Epithelial cell of proximal tubule (primary cell): Measurements from ENCODE around the gene SERPINA1. TPM values are rescaled to one million over a fixed set of nuclear protein-coding genes. Genes with fewer than 3 reads are reported as not detected.

Experiments used
- DNase-seq: peaks from one replicate; pipeline ENCODE4 v3.0.0-alpha.2; 2011; ENCODE audit warnings: low read depth
- H3K4me3 ChIP-seq: 2 replicates; pipeline ENCODE4 v1.5.1; 2011; ENCODE audit warnings: low read depth, mild to moderate bottlenecking, low read length
- total RNA-seq: library from RNA; depleted of rRNA; stranded (reverse); fragments of >200 nt; gene quantifications from 2 replicates; pipeline ENCODE4 v1.2.3, GENCODE V29; 2015
- TF ChIP-seq, protein P1 (sequence below): conservative IDR thresholded peaks from 2 replicates; pipeline ENCODE4 v1.5.1; 2012; ENCODE audit warnings: low read depth, mild to moderate bottlenecking, low read length

The SERPINA1 gene
- total RNA-seq, 1 donor from 2014 or later = 15.3 TPM

- TF ChIP-seq, protein P1, sequence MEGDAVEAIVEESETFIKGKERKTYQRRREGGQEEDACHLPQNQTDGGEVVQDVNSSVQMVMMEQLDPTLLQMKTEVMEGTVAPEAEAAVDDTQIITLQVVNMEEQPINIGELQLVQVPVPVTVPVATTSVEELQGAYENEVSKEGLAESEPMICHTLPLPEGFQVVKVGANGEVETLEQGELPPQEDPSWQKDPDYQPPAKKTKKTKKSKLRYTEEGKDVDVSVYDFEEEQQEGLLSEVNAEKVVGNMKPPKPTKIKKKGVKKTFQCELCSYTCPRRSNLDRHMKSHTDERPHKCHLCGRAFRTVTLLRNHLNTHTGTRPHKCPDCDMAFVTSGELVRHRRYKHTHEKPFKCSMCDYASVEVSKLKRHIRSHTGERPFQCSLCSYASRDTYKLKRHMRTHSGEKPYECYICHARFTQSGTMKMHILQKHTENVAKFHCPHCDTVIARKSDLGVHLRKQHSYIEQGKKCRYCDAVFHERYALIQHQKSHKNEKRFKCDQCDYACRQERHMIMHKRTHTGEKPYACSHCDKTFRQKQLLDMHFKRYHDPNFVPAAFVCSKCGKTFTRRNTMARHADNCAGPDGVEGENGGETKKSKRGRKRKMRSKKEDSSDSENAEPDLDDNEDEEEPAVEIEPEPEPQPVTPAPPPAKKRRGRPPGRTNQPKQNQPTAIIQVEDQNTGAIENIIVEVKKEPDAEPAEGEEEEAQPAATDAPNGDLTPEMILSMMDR = no peak
- H3K4me3 ChIP-seq = no peak overlapping the region
- no peak for DNase-seq
These were observed 50.4 kb downstream of the SERPINA1 start for GRCh38 chr14:94338023-94338422.

DNA sequence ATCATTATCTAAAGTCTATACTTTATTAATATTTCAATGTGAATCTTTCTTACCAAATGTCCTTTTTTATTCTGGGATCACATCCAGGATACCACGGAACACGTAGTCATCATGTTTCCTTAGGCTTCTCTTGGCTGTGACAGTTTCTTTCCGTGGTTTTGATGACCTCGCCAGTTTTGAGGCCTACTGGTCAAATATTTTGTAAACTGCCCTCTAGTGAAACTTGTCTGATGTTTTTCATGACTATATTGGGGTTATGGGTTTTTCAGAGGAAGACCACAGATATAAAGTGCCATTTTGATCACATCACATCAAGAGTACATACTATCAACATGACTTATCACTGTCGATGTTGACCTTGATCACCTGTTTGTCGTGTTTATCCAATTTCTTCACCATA, 51.1 kb downstream of the SERPINA1 start:
- H3K4me3 ChIP-seq = no peak overlapping the region
- no peak for DNase-seq
- TF ChIP-seq, protein P1 = no peak

- no peak overlapping the region for H3K4me3 ChIP-seq
- no peak for DNase-seq
- TF ChIP-seq, protein P1 = no peak
These were observed 53.5 kb downstream of the SERPINA1 start for GRCh38 chr14:94334872-94335271.

DNA sequence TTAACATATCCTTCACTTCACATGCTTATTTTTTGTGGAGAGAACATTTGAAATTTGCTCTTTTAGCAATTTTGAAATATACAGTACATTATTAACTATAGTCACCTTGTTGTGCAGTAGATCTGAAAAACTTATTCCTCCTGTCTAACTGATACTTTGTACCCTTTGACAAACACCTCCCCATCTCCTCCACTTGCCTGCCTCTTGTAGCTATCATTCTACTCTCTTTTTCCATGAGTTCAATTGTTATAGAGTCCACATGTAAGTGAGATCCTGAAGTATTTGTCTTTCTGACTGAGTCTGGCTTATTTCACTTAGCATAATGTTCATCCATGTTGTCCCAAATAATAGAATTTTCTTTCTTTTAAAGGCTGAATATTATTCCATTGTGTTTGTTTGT, 55.8 kb downstream of the SERPINA1 start:
- no peak overlapping the region for H3K4me3 ChIP-seq
- DNase-seq = no peak
- TF ChIP-seq, protein P1 = no peak

- TF ChIP-seq, protein P1 = no peak
- H3K4me3 ChIP-seq = no peak overlapping the region
- DNase-seq = no peak
These were observed 56.3 kb downstream of the SERPINA1 start for GRCh38 chr14:94332063-94332583.

- DNase-seq = no peak
- TF ChIP-seq, protein P1 = no peak
- no peak overlapping the region for H3K4me3 ChIP-seq
These were observed 56.9 kb downstream of the SERPINA1 start for GRCh38 chr14:94331462-94331861.

- TF ChIP-seq, protein P1 = no peak
- no peak for DNase-seq
- H3K4me3 ChIP-seq = no peak overlapping the region
These were observed 57.5 kb downstream of the SERPINA1 start for GRCh38 chr14:94330857-94331256.
